ENCODE measurements around the gene PER3. TPM values are rescaled to one million over a fixed set of nuclear protein-coding genes. Genes with fewer than 3 reads are reported as not detected.

The PER3 gene
- total and polyA plus RNA-seq, 9 of the 15 experiments (the other 6 are each of a cell fraction or from before 2014, with no cell fraction given) = 11.9 to 22.5 (median 14.6) TPM

GRCh38 chr1:7847599-7847998 lies 63.5 kb downstream of the PER3 start:
- BruUV-seq (replicated peaks) = no TSS peak
- DNase-seq (ENCODE audit: extremely low read depth in 1 of 4, low spot score in 3 of 4) = no peak
- H3K27ac ChIP-seq (ENCODE audit: extremely low read depth, low read depth, low read length) = no peak overlapping the region
- peaks cover 14% of the 10 kb centered on the region for H3K36me3 ChIP-seq (ENCODE audit: control insufficient read depth, insufficient read depth, low read length)
- no peak for ATAC-seq
- WGBS (ENCODE audit: insufficient coverage, low coverage, missing lambda C conversion rate) = 10% methylated on average over 4 of the region's 4 CpGs
- no peak for TF ChIP-seq ZNF780A (CRISPR knock-in tag; IDR thresholded peaks at IDR 0.05)
- no peak for TF ChIP-seq PTRF (tag; IDR thresholded peaks at IDR 0.05)
- TF ChIP-seq YBX1 (IDR thresholded peaks at IDR 0.05) = peak; percentile 22; the same call in 1 of the 2 replicates
- no peak for TF ChIP-seq HMG20B (CRISPR knock-in tag; IDR thresholded peaks at IDR 0.05)
- TF ChIP-seq ZNF316 (IDR thresholded peaks at IDR 0.05) = peak; percentile 12; the same call in 1 of the 2 replicates
- peak in 1 of 2 experiments; percentile 99; a peak in 2 of 4 replicates for TF ChIP-seq ARNT (IDR thresholded peaks at IDR 0.05)
- peak; percentile 44; the same call in 1 of the 2 replicates for TF ChIP-seq BHLHE40 (IDR thresholded peaks at IDR 0.05; ENCODE audit: low read length)
- TF ChIP-seq FOXK2 (conservative IDR thresholded peaks at IDR 0.05 in 1 of 2, IDR thresholded peaks at IDR 0.05 in 1 of 2; ENCODE audit: low read depth in 2 of 2) = no peak
- no peak for TF ChIP-seq SRSF3 (IDR thresholded peaks at IDR 0.05; ENCODE audit: insufficient read depth, low read length)
- ChIA-PET POLR2A (interaction anchor here (0.6 kb wide), 1 partner anchor 100 kb away, joined by 3 read pairs; no protein-coding TSS in a partner anchor), CTCF (ENCODE audit: low intra/inter-chr PET ratio) (no interaction called here)
- H3K79me2 ChIP-seq (ENCODE audit: control insufficient read depth, insufficient read depth, low read length) = no peaks in the 10 kb centered on the region
- no peak overlapping the region for H3K9ac ChIP-seq (ENCODE audit: insufficient read depth in 1 of 2, low read depth in 2 of 2, low read length in 2 of 2)
- intact Hi-C loops (cut with micrococcal nuclease) (no loop called here), in situ Hi-C loops (cut with MboI) (no loop called here)
- no peaks in the 10 kb centered on the region for H3K9me1 ChIP-seq (ENCODE audit: control insufficient read depth, insufficient read depth, low read length)
- no peak for FAIRE-seq
- H2AFZ ChIP-seq (ENCODE audit: low read depth, low read length) = no peak overlapping the region
- no peaks in the 10 kb centered on the region for H4K20me1 ChIP-seq (replicated peaks; ENCODE audit: control insufficient read depth, insufficient read depth, low read length)
- no peaks in the 10 kb centered on the region for H3K9me3 ChIP-seq (replicated peaks; ENCODE audit: control insufficient read depth, insufficient read depth, low read depth, low read length)
- H3K27me3 ChIP-seq (ENCODE audit: control insufficient read depth in 2 of 2, insufficient read depth in 2 of 2, low read length in 2 of 2) = no peaks in the 10 kb centered on the region
- no peak overlapping the region for H3K4me2 ChIP-seq (ENCODE audit: insufficient read depth, low read length)
- peaks cover 2 to 8% of the 10 kb centered on the region in 2 experiments; a peak in 3 of 5 replicates for H3K4me1 ChIP-seq (replicated peaks in 1 of 2; ENCODE audit: control insufficient read depth in 2 of 2, insufficient read depth in 2 of 2, low read length in 2 of 2)
- H3K4me3 ChIP-seq = no peak overlapping the region

Measured in K562 (cell line).